Measurements from ENCODE around the gene GIPC2. TPM values are rescaled to one million over a fixed set of nuclear protein-coding genes. Genes with fewer than 3 reads are reported as not detected.

The GIPC2 gene
- total RNA-seq, 4 donors from 2014 or later: 0.67 to 1.5 (median 1.3) TPM

DNA sequence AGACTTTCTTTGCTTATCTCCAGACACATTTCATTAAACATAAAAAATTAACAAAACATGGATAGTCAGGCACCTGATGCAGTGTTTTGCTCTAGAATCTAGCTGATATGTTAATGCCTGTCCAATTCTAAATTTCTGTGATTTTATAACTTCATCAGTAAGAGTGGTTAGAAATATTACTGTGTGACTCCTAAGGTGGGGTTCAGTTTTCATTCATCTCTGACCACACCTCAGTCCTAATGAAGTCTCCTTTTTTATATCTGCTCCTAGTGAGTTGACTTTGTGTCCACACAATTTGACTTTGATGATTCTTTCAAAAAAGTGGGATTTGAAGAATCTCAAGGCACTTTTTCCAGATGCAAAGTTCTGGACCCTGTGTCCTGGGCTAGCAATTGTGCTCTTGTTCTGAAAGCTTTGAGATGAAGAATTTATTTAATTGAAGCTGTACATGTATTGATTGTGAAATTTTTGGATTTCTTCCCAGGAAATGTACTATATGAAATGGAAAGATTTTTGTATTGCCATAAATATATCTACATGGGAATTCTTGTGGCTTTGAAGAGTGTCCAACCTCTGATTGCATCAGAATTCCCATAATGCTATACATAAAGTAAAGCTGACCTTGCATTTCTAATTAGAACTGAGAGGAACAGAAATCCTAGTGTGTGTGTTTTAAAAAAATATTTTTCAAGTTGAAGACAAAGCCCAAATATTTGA lies 111.2 kb downstream of the GIPC2 start:
- intact Hi-C loops (cut with DNase I; ENCODE audit: low total_unique reads) (no loop called here), in situ Hi-C loops (cut with MboI; ENCODE audit: low sequenced_read_pairs in 4 of 4) (no loop called here)
- H3K9me3 ChIP-seq: no peaks in the 10 kb centered on the region
- TF ChIP-seq, protein P1, sequence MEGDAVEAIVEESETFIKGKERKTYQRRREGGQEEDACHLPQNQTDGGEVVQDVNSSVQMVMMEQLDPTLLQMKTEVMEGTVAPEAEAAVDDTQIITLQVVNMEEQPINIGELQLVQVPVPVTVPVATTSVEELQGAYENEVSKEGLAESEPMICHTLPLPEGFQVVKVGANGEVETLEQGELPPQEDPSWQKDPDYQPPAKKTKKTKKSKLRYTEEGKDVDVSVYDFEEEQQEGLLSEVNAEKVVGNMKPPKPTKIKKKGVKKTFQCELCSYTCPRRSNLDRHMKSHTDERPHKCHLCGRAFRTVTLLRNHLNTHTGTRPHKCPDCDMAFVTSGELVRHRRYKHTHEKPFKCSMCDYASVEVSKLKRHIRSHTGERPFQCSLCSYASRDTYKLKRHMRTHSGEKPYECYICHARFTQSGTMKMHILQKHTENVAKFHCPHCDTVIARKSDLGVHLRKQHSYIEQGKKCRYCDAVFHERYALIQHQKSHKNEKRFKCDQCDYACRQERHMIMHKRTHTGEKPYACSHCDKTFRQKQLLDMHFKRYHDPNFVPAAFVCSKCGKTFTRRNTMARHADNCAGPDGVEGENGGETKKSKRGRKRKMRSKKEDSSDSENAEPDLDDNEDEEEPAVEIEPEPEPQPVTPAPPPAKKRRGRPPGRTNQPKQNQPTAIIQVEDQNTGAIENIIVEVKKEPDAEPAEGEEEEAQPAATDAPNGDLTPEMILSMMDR (IDR thresholded peaks at IDR 0.05 in 4 of 5, conservative IDR thresholded peaks at IDR 0.05 in 1 of 5): no peak
- TF ChIP-seq POLR2A (IDR thresholded peaks at IDR 0.05): no peak
- no peak overlapping the region for H3K4me3 ChIP-seq
- peaks cover 0 to 5% of the 10 kb centered on the region in 2 donors for H3K4me1 ChIP-seq
- no peaks in the 10 kb centered on the region for H3K27me3 ChIP-seq
- H3K36me3 ChIP-seq: no peaks in the 10 kb centered on the region
- no peak for DNase-seq
- no peak overlapping the region for H3K27ac ChIP-seq
- ATAC-seq: no peak

DNA sequence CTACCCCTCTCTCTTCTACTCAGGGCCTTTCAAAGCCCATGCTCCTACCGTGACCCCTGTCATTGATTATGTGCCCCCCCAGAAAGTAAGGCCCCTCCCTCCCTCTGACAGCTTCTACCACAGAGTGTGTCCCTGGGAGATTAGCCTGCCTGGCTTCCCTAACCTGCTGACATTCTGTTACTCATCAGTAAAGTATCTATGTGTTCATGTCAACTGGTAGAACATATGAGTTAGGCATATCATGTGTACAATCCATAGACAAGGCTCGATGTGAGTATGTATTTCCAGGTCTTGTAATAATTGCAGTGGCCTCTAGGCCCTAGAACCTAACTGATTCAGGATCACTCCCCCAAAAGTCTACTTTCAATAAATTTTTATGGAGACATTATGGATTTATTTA lies 120.0 kb downstream of the GIPC2 start:
- TF ChIP-seq POLR2A (IDR thresholded peaks at IDR 0.05): no peak
- TF ChIP-seq, protein P1 (IDR thresholded peaks at IDR 0.05 in 4 of 5, conservative IDR thresholded peaks at IDR 0.05 in 1 of 5): no peak
- H3K4me3 ChIP-seq: no peak overlapping the region
- no peaks in the 10 kb centered on the region for H3K36me3 ChIP-seq
- H3K4me1 ChIP-seq: no peaks in the 10 kb centered on the region
- no peaks in the 10 kb centered on the region for H3K9me3 ChIP-seq
- no peaks in the 10 kb centered on the region for H3K27me3 ChIP-seq
- ATAC-seq (no peak), DNase-seq (no peak)
- in situ Hi-C loops (cut with MboI; ENCODE audit: low sequenced_read_pairs in 4 of 4) (no loop called here), intact Hi-C loops (cut with DNase I; ENCODE audit: low total_unique reads) (no loop called here)
- H3K27ac ChIP-seq: no peak overlapping the region

DNA sequence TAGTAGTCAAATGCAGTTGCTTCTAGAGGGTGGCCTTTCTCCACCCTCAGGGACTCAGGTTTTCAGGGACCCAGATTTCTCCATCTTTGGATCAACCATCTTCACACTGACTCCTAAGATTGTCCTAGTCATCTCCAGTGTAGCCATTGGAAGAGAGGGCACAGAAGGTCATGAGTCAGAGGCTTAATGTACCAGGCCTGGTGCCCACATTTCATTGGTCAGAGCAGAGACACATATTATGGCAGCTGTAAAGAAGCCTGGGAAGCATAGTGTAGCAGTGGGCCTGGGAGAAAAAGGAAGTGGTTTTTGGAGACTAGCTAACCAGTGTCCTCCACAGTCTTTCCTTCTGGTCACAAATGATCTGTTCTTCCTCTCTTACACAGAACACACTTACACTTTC lies 122.5 kb downstream of the GIPC2 start:
- H3K36me3 ChIP-seq: no peaks in the 10 kb centered on the region
- no peaks in the 10 kb centered on the region for H3K27me3 ChIP-seq
- H3K4me1 ChIP-seq: no peaks in the 10 kb centered on the region
- no peak for DNase-seq
- intact Hi-C loops (cut with DNase I; ENCODE audit: low total_unique reads) (no loop called here), in situ Hi-C loops (cut with MboI; ENCODE audit: low sequenced_read_pairs in 4 of 4) (no loop called here)
- no peak for ATAC-seq
- no peak overlapping the region for H3K4me3 ChIP-seq
- TF ChIP-seq POLR2A (IDR thresholded peaks at IDR 0.05): no peak
- TF ChIP-seq, protein P1 (IDR thresholded peaks at IDR 0.05 in 4 of 5, conservative IDR thresholded peaks at IDR 0.05 in 1 of 5): no peak
- H3K9me3 ChIP-seq: no peaks in the 10 kb centered on the region
- H3K27ac ChIP-seq: no peak overlapping the region

DNA sequence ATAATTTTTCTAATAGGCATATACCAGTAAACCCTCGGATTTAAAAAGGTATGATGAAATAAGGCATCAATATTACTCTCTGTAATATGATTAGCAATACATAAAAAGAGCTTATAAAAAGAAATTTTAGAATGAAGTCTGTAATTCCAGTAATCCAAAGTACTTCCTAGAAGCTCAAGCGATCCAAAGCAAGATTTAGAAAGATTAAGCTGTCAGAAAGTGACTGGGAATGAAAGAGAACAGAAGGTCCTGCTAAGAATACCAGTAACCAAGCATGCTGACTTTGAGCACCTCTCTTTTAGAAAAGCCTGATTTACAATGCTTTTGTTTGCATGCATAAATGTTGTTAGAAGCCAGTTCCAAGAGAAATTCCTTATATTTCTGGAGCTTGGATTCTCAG lies 125.1 kb downstream of the GIPC2 start:
- H3K4me3 ChIP-seq: no peak overlapping the region
- H3K4me1 ChIP-seq: no peaks in the 10 kb centered on the region
- intact Hi-C loops (cut with DNase I; ENCODE audit: low total_unique reads): no loop called here
- no peak overlapping the region for H3K27ac ChIP-seq
- H3K9me3 ChIP-seq: no peaks in the 10 kb centered on the region
- in situ Hi-C loops (cut with MboI; ENCODE audit: low sequenced_read_pairs in 4 of 4): no loop called here
- TF ChIP-seq, protein P1 (IDR thresholded peaks at IDR 0.05 in 4 of 5, conservative IDR thresholded peaks at IDR 0.05 in 1 of 5): no peak
- TF ChIP-seq POLR2A (IDR thresholded peaks at IDR 0.05): no peak
- no peak for DNase-seq
- no peaks in the 10 kb centered on the region for H3K36me3 ChIP-seq
- no peak for ATAC-seq
- H3K27me3 ChIP-seq: no peaks in the 10 kb centered on the region

Data from gastrocnemius medialis (tissue), 4 donors.